Neural cell (in vitro differentiated cells): ENCODE measurements around the gene TSPAN18. TPM values are rescaled to one million over a fixed set of nuclear protein-coding genes. Genes with fewer than 3 reads are reported as not detected.

Experiments used
- H2AFZ ChIP-seq: fragments of 200-600, 300-800 bp; sonication (generic), shearing (Covaris generic); 2 replicates; pipeline ENCODE4 v1.6.0; 2014; ENCODE audit warnings: low read depth, mild to moderate bottlenecking, antibody characterized with exemption, low read length, moderate library complexity
- H3F3A ChIP-seq: fragments of 200-600 bp; shearing (Covaris generic); 2 replicates; pipeline ENCODE4 v1.6.1; 2016; ENCODE audit warnings: mild to moderate bottlenecking, moderate library complexity, mixed read lengths, antibody characterized with exemption, low read length; ENCODE audit not compliant: insufficient read depth, poor library complexity, severe bottlenecking
- H3K27ac ChIP-seq: fragments of 200-600, 300-800 bp; sonication (generic), shearing (Covaris generic); 2 replicates; pipeline ENCODE4 v1.5.1; 2014; ENCODE audit warnings: mild to moderate bottlenecking, low read length, moderate library complexity
- H3K27me3 ChIP-seq: fragments of 300-800, 200-600 bp; sonication (generic), shearing (Covaris generic); 2 replicates; pipeline ENCODE4 v1.6.0; 2014; ENCODE audit warnings: mild to moderate bottlenecking, low read depth, low read length, moderate library complexity; ENCODE audit not compliant: insufficient read depth
- H3K36me3 ChIP-seq: fragments of 300-800, 200-600 bp; sonication (generic), shearing (Covaris generic); 2 replicates; pipeline ENCODE4 v1.5.1; 2014; ENCODE audit warnings: mild to moderate bottlenecking, antibody characterized with exemption, low read length, moderate library complexity; ENCODE audit not compliant: insufficient read depth
- H3K4me2 ChIP-seq: fragments of 300-800, 200-600 bp; sonication (generic), shearing (Covaris generic); 2 replicates; pipeline ENCODE4 v1.6.0; 2014; ENCODE audit warnings: mild to moderate bottlenecking, low read length
- H3K4me3 ChIP-seq: fragments of 300-800, 200-600 bp; sonication (generic), shearing (Covaris generic); 2 replicates; pipeline ENCODE4 v1.5.1; 2014; ENCODE audit warnings: mild to moderate bottlenecking, low read length, moderate library complexity
- H3K79me2 ChIP-seq: fragments of 200-600 bp; shearing (Covaris generic); replicated peaks from 2 replicates; pipeline ENCODE4 v1.6.0; 2014; ENCODE audit warnings: mild to moderate bottlenecking, low read length, moderate library complexity; ENCODE audit not compliant: insufficient read depth
- H3K9ac ChIP-seq: fragments of 300-800, 200-600 bp; sonication (generic), shearing (Covaris generic); 2 replicates; pipeline ENCODE4 v1.6.1; 2016; ENCODE audit warnings: mild to moderate bottlenecking, low read length, mixed read lengths
- H3K9me2 ChIP-seq: fragments of 200-600 bp; shearing (Covaris generic); 2 replicates; pipeline ENCODE4 v1.6.1; 2016; ENCODE audit warnings: mild to moderate bottlenecking, low read length, mixed read lengths; ENCODE audit not compliant: insufficient read depth
- H3K9me3 ChIP-seq: fragments of 200-600, 300-800 bp; sonication (generic), shearing (Covaris generic); 2 replicates; pipeline ENCODE4 v1.6.1; 2016; ENCODE audit warnings: mild to moderate bottlenecking, mixed run types, low read length, moderate library complexity, mixed read lengths
- H4K20me1 ChIP-seq: fragments of 200-600 bp; shearing (Covaris generic); 2 replicates; pipeline ENCODE4 v1.6.1; 2016; ENCODE audit warnings: mild to moderate bottlenecking, mixed run types; ENCODE audit not compliant: insufficient read depth
- CTCF ChIP-seq: fragments of 450-650 bp; IDR thresholded peaks from 2 replicates; pipeline ENCODE4 v1.5.1; 2014; ENCODE audit warnings: antibody characterized with exemption, mild to moderate bottlenecking, moderate library complexity; ENCODE audit not compliant: poor library complexity, severe bottlenecking
- EP300 ChIP-seq: fragments of 450-650 bp; conservative IDR thresholded peaks from 2 replicates; pipeline ENCODE4 v1.6.1; 2014; ENCODE audit warnings: antibody characterized with exemption, mild to moderate bottlenecking, moderate library complexity; ENCODE audit not compliant: poor library complexity, severe bottlenecking
- EZH2 ChIP-seq: fragments of 200-600, 300-800 bp; shearing (Covaris generic), sonication (generic); IDR thresholded peaks from 2 replicates; pipeline ENCODE4 v1.6.1; 2014; ENCODE audit warnings: antibody characterized with exemption, low read length, borderline replicate concordance, mild to moderate bottlenecking; ENCODE audit not compliant: insufficient read depth, poor library complexity, severe bottlenecking
- MXI1 ChIP-seq: fragments of 450-650 bp; conservative IDR thresholded peaks from 2 replicates; pipeline ENCODE4 v1.6.1; 2014; ENCODE audit warnings: antibody characterized with exemption, mild to moderate bottlenecking; ENCODE audit not compliant: poor library complexity, severe bottlenecking
- POLR2AphosphoS5 ChIP-seq: IDR thresholded peaks from 2 replicates; pipeline ENCODE4 v1.6.1; 2012
- RAD21 ChIP-seq: fragments of 450-650 bp; conservative IDR thresholded peaks from 2 replicates; pipeline ENCODE4 v1.6.1; 2014; ENCODE audit warnings: antibody characterized with exemption, mild to moderate bottlenecking, moderate library complexity
- REST ChIP-seq: IDR thresholded peaks from 2 replicates; pipeline ENCODE4 v1.6.1; 2012; ENCODE audit warnings: borderline replicate concordance
- SMC3 ChIP-seq: fragments of 450-650 bp; conservative IDR thresholded peaks from 2 replicates; pipeline ENCODE4 v1.6.1; 2014; ENCODE audit warnings: antibody characterized with exemption, mild to moderate bottlenecking, moderate library complexity; ENCODE audit not compliant: poor library complexity
- TAF1 ChIP-seq: IDR thresholded peaks from 2 replicates; pipeline ENCODE4 v1.6.1; 2012; ENCODE audit warnings: low read depth
- polyA plus RNA-seq: library from polyadenylated mRNA; depleted of rRNA; stranded (reverse); fragments of >200 nt; gene quantifications from 2 replicates; pipeline ENCODE4 v1.2.3, GENCODE V29; 2014

Gene TSPAN18
- polyA plus RNA-seq, 1 donor from 2014 or later: 8.4 TPM

GRCh38 chr11:44928144-44928543, 201.4 kb downstream of the TSPAN18 start:
- no peaks in the 10 kb centered on the region for H3K27me3 ChIP-seq
- H3K27ac ChIP-seq: no peak overlapping the region
- no peaks in the 10 kb centered on the region for H3K36me3 ChIP-seq
- TF ChIP-seq REST (no peak), TAF1 (no peak), MXI1 (no peak), RAD21 (no peak), CTCF (no peak), POLR2AphosphoS5 (no peak), SMC3 (no peak), EP300 (no peak), EZH2 (no peak)
- H3K4me3 ChIP-seq: no peak overlapping the region
- no peak overlapping the region for H3K9ac ChIP-seq
- H3K79me2 ChIP-seq: no peaks in the 10 kb centered on the region
- no peaks in the 10 kb centered on the region for H3K9me3 ChIP-seq
- no peaks in the 10 kb centered on the region for H3F3A ChIP-seq
- H3K4me2 ChIP-seq: no peak overlapping the region
- H2AFZ ChIP-seq: no peak overlapping the region
- no peaks in the 10 kb centered on the region for H3K9me2 ChIP-seq
- no peaks in the 10 kb centered on the region for H4K20me1 ChIP-seq

GRCh38 chr11:44928816-44929215, 202.1 kb downstream of the TSPAN18 start:
- Histone ChIP-seq H3K27me3 (no peaks in the 10 kb centered on the region), H3K36me3 (no peaks in the 10 kb centered on the region), H3K9me3 (no peaks in the 10 kb centered on the region), H2AFZ (no peak overlapping the region), H3K79me2 (no peaks in the 10 kb centered on the region), H3K4me2 (no peak overlapping the region), H3K9me2 (no peaks in the 10 kb centered on the region), H3F3A (no peaks in the 10 kb centered on the region), H4K20me1 (no peaks in the 10 kb centered on the region), H3K9ac (no peak overlapping the region), H3K4me3 (no peak overlapping the region), H3K27ac (no peak overlapping the region)
- TF ChIP-seq POLR2AphosphoS5 (no peak), MXI1 (no peak), EP300 (no peak), CTCF (no peak), TAF1 (no peak), REST (no peak), RAD21 (no peak), SMC3 (no peak), EZH2 (no peak)
